COLO668 (cell line): ENCODE data around the gene CACNA2D3.
A peak's percentile ranks its signal among the peaks of the same experiment; 100 is the strongest.
"Not testable (repeated sequence)": the region's sequence is repeated elsewhere in the genome, so short reads cannot be mapped to it uniquely, and the experiment has no call there.

Experiments used
- DNase-seq: peaks from one replicate; lab custom pipeline; 2025; ENCODE audit not compliant: unreplicated experiment; lab: John Stamatoyannopoulos, UW

CACNA2D3 gene

DNA sequence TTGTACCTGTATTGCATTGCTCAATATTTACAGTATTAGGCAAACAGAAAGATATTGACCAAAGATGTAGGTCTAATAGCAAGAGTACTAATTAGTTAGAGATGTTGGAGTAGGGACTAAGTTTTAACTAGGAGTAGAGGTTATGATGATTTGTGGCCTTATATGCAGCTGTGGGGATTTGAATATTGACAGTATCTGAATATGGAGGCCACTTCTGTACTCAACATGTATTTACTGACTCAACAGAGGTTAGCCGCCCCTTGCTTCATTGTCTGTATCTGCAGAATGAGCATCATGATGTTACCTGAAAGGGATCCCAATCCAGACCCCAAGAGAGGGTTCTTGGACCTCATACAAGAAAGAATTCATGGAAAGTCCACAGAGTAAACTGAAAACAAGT, 855.1 kb downstream of the CACNA2D3 start:
- no peak for DNase-seq

DNA sequence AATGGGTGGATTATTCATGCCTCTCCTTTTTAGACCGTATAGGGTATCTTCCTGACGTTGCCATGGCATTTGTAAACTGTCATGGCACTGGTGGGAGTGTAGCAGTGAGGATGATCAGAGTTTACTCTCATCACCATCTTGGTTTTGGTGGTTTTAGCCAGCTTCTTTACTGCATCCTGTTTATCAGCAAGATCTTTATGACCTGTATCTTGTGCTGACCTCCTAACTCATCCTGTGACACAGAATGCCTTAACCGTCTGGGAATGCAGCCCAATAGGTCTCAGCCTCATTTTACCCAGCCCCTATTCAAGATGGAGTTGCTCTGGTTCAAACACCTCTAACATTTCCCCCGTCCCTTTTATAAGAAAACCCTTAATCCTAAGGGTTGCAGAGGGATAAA, 855.6 kb downstream of the CACNA2D3 start:
- not testable (repeated sequence) for DNase-seq

DNA sequence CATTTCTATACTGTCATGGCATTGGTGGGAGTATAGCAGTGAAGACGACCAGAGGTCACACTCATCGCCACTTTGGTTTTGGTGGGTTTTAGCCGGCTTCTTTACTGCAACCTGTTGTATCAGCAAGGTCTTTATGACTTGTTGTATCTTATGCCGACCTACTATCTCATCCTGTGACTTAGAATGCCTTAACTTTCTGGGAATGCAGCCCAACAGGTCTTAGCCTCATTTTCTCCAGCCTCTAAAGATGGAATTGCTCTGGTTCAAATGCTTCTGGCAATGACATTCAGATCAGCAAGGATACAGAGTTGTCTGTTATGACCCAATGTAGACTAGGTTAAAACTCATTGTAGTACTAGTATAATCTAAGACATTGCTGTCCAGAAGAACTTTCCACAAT, 860.5 kb downstream of the CACNA2D3 start:
- no peak for DNase-seq

DNA sequence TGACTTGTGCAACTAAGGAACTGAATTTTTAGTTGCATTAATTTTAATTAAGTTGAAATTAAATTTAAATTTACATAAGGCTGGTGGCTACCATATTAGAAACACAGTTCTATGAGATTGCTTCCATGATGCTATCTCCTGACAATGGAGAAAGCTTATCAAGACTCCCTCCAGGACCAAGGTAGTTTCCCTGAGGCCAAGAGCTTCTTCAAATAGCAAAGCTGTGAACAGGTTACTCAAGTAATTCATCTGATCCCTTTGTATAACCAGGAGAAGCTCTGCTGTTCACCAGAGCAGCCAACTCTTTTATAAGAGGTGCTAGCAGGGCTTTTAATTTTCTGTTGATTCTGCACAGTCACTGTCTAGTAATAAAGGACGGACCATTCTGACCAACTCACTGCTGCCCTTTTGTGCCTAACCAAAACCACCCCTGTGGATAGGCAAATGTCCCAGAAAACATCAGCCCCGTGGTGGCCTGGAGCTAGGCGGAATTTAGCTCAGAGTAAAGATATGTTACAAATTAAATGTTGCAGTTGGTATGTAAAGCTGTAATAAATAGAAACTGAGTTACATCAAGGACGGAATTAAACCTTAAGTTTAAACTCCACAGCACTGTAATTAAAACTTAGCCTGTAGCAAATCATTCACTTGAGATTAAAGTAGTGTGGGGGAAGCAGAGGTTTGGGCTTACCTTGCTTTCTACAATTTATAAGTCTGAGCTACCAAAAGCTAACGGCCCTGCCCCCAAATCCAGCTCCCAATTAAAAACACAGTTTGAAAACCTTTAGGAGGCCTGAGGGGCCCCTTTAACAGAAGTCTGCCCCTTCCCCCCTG, 861.1 kb downstream of the CACNA2D3 start:
- no peak for DNase-seq

DNA sequence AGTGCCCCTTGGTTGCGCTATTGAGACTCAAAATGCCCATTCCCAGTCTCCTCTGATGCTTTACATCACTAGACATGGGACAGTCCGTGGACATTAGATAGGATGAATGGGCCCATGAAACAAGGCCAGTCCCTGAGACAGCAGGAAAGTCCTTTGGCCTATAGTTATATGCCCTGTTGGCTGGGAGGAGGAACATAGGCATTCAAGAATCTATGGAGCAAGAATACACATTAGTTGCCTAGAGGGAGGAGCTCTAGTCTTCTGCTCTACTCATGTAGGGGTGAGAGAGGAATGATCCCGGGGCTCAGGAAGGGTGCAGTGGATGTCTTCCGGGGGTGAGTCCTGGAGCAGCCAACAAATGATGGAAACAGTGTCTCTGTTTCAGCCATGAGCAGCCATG, 863.5 kb downstream of the CACNA2D3 start:
- no peak for DNase-seq

DNA sequence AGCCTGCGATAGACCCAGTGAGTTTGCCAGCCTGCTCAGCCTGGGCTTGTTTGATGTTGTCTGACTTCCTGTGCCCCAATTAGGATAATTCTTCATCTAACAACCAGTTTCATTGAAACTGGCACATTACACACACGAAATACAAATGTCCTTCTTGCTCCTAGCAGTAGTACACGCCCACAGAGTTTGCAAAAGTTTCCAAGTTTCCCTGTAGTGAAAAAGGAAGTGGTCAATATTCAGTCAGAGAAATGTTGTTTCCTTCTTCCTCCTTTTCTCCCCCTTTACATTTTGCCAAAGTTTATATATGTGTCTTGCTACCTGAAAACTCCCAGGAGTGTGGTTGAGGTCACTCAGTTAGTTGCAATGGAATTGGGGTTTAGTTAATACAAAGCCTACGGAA, 863.9 kb downstream of the CACNA2D3 start:
- DNase-seq: no peak

DNA sequence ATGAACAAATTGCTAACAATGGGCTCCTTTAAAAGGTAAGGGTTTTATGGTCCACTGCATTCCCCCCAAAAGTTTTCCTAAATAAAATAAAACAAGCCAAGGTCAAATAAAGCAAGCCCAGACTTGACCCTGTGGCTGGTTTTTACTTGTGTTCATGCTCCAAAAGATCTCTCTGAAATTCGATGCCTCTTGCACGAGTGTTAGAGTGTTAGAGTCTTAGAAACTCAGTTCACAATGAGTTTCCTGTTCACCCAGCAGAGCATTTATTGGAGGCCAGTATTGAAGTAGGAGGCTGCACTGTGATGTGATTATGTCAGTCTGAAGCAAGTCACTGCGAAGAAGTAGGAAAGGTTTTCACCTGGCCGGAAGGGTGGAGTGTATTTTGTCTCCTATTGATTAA, 865.4 kb downstream of the CACNA2D3 start:
- no peak for DNase-seq

DNA sequence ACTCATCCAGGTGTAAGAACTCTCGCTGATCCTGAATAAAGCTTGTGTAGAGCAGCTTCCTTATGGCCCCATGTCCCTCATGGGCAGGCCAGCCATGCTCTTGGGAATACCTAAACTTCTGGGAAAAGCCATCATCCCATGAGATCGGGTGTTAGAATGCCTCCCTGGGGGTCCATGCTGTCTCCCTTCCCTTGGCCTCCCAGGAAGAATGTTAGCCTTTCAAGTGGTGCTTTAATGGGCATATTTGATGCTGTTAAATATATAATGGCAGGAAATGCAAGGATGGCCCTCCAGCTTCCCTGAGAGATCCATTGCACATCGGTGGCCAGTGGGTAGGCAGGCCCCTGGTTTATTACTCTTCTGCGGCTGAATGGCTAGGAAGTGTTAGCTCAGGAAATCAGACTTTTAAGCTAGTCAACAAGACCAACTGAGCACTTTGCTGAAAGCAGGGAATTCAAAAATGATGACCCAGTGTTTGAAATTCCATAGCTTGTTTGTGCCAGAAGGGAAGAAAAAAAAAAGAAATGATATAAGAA, 866.0 kb downstream of the CACNA2D3 start:
- DNase-seq: no peak

DNA sequence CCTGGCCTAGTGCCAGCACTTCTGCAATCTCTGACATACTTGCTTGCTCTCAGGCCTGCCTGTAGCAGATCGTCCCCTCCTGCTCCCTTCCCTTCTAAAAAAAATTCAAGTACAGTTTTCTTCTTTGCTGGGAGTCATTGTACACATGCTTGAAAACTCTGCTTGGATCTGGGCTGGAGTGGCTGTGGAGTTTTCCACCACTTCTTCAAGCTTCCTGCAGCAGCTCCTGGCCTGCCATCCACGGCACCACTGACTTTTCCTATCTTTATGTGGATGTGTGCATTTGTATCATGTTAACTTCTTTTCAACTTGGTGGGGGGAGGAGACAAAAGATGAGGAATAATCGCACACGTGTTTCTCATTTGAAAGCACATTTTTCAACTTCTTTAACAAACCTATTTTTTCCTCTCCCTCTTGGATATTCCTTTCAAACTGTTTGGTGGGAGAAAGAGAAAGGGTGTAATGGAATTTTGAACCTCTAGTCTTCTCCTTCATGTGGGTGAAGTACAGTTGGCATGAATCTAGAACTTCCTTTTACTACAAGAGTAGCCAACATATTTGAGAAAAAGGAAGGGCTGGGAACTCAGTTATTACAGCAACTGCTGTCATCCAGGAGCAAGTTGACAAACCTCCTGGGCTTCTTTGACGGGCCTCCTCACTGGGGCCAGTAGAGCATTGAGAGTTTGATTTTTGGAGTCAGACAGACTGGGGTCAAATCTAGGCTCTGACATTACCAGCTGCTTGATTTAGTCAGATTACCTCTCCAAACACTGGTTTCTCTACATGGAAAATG, 866.7 kb downstream of the CACNA2D3 start:
- DNase-seq: no peak

DNA sequence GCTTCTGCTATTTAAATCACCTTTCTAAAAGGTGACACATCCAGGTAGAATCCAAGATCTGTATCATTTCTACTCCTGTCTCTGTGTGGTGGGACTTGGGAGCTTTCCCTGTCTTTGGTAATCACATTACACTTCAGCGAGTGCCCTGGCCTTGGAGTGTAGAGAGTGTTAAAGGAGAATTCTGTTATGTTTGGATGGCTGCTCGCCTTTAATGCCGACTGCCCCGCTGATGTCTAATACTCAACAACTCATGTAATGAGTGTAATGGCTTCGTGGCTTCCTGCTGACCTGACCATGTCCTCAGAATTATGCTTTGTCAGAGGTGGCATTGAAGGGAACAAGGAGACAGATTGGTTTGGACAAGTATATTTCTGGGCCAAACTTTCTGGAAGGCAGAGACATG, 871.8 kb downstream of the CACNA2D3 start:
- no peak for DNase-seq

DNA sequence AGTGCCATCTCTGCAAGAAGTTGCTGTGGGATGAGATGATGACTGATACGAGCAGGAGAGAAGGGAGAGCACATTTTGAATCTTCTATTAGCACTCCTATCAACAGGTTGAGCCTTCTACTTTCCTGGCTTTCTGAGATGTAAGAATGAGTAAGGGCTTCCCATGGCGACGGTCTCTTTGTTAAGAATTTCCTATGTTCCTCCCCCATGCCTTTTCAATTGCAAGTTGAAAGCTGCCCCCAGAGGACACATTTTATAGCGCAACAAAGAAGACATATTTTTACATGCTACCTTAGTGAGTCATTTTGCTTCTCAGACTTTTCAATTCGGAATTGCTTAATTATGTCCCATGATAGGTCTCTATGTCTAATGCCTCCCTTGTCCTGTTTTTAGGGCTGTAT, 876.8 kb downstream of the CACNA2D3 start:
- DNase-seq: no peak

DNA sequence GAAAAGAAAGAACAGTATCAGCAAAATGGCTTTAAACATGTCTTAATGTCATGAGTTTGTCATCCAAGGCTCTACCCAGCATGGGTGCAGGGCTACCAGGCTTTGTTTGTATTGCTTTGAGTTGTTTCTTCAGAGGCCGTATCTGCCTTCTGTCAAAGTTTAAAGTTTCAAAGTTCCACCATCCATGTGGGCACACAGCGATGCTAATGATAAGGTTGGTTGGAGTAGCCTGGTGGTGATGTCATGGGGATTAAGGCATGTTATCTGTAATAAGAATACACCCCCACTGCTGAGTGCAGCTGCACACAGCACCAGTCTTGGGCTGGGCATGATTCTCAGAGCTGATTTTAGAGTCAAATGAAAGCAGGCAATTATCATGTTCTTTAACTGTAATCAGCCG, 877.5 kb downstream of the CACNA2D3 start:
- DNase-seq: no peak

DNA sequence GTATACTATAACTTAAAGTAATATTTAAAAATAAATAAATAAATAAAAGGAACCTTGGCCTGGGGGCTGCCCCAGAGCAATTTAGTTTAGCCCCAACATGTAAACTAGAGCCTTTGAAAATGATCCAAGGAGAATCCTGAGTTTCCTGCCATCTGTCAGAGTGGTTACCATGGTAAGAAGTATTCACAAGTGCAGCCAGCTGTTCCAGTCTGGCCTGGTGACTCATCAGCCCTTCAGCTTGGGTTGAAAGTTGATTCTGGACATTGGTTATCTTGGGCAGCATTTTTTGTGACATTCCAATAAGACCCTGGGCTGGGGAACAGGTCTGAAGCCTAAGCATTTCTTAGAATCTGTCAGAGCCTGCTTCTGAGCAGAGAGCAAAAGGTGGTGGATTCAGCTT, 878.2 kb downstream of the CACNA2D3 start:
- DNase-seq: peak; percentile 45

DNA sequence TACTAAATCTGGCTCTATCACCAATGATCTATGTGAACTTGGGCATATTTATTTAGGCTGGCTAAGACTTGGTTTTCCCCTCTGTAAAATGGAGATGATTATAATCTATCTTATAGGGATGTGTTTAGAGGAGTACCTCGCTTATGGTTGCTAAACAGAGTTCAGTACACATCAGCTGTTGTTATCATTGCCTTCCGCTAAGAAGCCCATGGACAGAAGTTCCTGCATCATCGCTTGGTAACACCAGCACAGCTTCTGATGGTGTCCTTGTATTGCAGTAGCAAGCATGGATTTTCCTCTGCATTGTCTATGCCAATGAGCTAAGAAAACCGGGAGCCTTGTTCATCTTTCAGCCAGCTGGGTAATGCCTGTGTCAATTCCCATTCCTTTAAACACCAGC, 878.6 kb downstream of the CACNA2D3 start:
- no peak for DNase-seq

DNA sequence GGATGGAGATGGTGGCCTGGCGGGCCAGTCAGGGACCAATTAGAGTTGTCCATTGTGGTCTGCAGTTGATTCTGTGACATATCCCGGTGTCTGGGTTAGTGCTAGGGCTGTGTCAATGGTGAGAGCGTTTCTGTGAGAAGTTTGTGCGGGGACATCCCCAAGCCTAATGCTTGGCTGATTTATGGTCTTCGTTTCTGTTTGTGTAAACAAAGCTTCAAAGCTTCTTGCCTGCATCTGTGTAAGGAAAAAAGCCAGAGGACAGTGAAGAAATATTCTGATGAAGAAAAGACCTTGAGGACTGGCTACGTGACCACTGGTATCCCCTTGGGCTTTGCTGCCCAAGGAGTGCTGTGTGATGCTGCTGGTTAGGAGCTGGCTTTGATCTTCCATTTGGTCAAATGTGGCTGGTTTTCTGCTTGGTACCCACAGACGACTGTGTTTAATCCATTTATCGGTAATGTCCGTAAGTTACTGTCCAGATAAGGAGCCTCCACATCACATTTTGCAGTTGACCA, 880.1 kb downstream of the CACNA2D3 start:
- DNase-seq: no peak

DNA sequence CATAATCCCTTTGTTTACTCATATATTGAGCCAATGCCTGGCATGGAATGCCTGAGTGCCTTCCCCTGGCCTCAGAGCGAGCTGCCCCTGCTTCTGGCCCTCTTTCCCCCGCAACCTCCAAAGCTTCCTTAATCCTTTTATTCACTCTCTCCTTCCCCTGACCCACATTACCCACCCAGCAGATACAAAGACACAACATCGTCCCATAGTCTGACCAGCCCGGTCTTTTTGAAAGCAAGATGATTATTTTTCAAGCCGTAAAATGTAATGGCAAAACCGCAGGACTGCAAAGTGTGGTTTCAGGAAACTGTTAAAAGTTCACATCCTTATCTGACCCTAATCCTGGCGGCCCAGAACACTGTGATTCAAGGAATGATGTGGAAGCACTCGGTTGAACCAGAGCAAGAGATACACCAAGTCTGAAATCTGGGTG, 883.9 kb downstream of the CACNA2D3 start:
- no peak for DNase-seq

DNA sequence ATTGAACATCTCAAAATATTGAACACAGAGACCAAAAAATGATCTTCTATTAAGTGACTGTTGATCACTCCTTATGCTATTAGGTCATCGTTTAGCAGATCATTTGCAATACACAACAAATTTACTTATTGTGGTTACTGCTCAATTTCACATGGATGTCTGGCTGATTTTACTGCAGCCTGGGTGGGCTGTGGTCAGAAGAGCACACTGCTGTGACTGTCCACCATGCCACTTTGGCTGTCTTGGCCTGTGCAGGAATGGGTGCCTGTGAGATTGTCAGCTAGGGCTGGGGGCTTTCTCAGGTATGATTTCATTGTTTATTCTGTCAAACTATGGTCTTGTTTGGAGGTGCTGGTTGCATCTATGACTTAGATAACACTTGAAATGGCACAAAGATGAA, 885.6 kb downstream of the CACNA2D3 start:
- no peak for DNase-seq

DNA sequence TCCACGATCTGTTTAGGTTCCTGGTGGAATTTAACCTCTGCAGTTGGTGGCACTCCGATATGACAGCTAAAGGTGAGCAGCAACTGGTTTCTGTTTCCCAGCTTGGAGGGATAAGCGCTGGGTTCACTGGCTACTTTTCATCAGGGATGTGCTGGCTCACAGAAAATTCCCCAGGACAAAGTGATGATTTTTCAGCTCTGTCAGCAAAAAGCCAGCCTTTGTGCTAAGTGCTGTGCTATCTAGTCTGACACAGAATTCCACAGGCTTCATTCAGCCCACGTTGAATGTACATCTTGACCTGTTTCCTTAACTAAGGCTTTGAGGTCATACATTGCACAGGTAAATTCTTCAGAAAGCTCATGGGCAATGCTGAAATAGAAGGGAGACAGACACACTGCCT, 887.0 kb downstream of the CACNA2D3 start:
- no peak for DNase-seq

DNA sequence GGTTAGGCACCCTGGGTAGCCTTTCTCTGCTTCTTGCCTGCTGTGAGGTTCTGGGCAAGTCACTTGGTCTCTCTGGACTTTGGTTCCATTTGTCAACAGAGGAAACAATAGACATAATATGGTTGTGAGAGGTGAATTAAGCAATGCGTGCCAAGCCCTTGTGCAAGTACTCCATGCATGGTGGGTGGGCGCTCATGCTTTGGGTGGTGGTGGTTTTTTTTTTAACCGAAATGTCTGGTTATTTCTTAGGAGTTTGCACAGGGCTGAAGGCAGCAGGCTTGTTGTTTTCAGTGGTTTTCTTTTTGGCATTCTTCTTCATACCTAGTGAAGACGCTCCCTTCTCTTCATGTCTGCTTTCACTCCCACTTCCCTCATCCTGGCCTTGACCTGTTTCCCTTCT, 889.7 kb downstream of the CACNA2D3 start:
- no peak for DNase-seq

DNA sequence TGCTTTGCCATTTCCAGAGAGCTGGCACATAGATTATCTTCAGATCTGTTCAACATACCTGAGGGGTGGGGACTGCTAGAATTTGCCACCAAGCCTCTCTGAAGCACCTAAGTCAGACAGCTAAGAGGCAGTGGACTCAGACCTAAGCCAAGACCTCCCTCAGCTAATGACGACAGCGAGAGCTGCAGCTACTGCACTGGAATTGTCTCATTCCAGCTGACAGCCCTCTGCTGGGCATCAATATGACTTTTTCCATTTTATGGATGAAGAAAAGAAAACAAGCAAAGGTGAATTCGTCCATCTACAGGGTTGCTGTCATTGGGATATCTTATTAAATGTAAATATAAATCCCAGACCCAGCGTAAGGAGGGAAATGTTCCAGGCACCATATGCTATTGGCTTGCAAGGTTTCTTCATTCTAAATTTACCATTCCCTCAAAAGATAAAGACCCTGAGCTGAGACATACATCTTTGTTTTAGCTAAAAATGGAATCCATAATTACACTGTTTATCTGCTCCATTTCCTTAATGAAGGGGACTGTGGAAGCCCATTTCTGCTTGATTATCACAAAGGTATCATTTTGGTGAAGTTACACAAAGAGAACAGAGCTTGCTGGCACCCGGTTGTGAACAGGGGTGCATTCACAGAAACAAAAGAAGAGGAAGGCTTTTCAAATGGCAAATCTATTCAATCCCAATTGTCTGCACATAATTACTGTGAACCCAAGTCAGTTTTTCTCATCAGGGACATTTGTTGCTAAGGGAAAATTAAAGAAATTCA, 891.0 kb downstream of the CACNA2D3 start:
- no peak for DNase-seq

DNA sequence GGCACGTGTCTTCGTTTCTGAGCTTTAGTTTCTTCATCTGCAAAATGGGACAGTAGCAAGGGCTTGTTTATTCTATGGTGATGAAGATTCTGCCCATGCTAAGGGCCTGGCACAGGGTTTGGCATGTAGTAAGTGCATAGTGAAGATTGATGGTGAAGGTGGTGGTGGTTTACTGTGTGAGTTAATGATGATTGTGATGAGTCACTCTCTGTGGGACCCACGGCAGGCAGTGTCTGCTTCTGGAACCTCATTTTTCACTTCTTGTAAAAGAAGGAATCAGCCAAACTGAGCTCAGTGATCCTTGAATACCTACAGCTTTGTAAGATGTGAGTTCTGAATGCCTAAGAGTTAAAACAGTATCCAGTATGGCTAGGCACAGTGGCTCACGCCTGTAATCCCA, 891.7 kb downstream of the CACNA2D3 start:
- no peak for DNase-seq
